Astrocyte (in vitro differentiated cells and primary cell): ENCODE data around the gene RNF43. TPM values are rescaled to one million over a fixed set of nuclear protein-coding genes. Genes with fewer than 3 reads are reported as not detected.

Experiments used
- DNase-seq: peaks from one replicate; pipeline ENCODE4 v3.0.0-alpha.2; 2010; ENCODE audit warnings: low read depth
- FAIRE-seq: peaks from 2 replicates; lab custom pipeline; 2011; peaks lifted over from hg19 to GRCh38; lab: Jason Lieb, UNC
- H2AFZ ChIP-seq: 2 replicates; pipeline ENCODE4 v1.6.0; 2012; ENCODE audit warnings: low read depth, low read length, inconsistent platforms
- H3K27ac ChIP-seq: 2 replicates; pipeline ENCODE4 v1.5.1; 2011; ENCODE audit warnings: low read depth, low read length, inconsistent platforms
- H3K27me3 ChIP-seq: 2 replicates; pipeline ENCODE4 v1.6.0; 2011; ENCODE audit warnings: low read length, inconsistent platforms; ENCODE audit not compliant: insufficient read depth
- H3K36me3 ChIP-seq: 2 replicates; pipeline ENCODE4 v1.5.1; 2011; ENCODE audit warnings: low read length, inconsistent platforms; ENCODE audit not compliant: insufficient read depth
- H3K4me1 ChIP-seq: 2 replicates; pipeline ENCODE4 v1.5.1; 2011; ENCODE audit warnings: low read length, inconsistent platforms; ENCODE audit not compliant: insufficient read depth
- H3K4me2 ChIP-seq: 2 replicates; pipeline ENCODE4 v1.6.0; 2012; ENCODE audit warnings: low read length, inconsistent platforms
- H3K4me3 ChIP-seq: 2 replicates; pipeline ENCODE4 v1.5.1; 2011; ENCODE audit warnings: low read depth, mild to moderate bottlenecking, low read length, inconsistent platforms; ENCODE audit not compliant: insufficient read depth
- H3K79me2 ChIP-seq: 2 replicates; pipeline ENCODE4 v1.6.0; 2012; ENCODE audit warnings: mild to moderate bottlenecking, low read length, inconsistent platforms; ENCODE audit not compliant: insufficient read depth
- H3K9ac ChIP-seq: 2 replicates; pipeline ENCODE4 v1.6.0; 2012; ENCODE audit warnings: mild to moderate bottlenecking, low read length, inconsistent platforms
- H3K9me3 ChIP-seq: 2 replicates; pipeline ENCODE4 v1.5.1; 2012; ENCODE audit warnings: low read depth, mild to moderate bottlenecking, low read length, inconsistent platforms; ENCODE audit not compliant: insufficient read depth
- H4K20me1 ChIP-seq: 2 replicates; pipeline ENCODE4 v1.6.0; 2012; ENCODE audit warnings: low read length, inconsistent platforms; ENCODE audit not compliant: insufficient read depth
- H3K27ac Mint-ChIP-seq: one replicate; pipeline ENCODE4 v1.8.0; 2021; ENCODE audit warnings: mild to moderate bottlenecking, mixed read lengths; ENCODE audit not compliant: unreplicated experiment
- H3K27me3 Mint-ChIP-seq: one replicate; pipeline ENCODE4 v1.8.0; 2021; ENCODE audit warnings: low read depth, mixed read lengths; ENCODE audit not compliant: unreplicated experiment
- H3K36me3 Mint-ChIP-seq: one replicate; pipeline ENCODE4 v1.8.0; 2021; ENCODE audit warnings: low read depth, mixed read lengths; ENCODE audit not compliant: unreplicated experiment
- H3K4me1 Mint-ChIP-seq: one replicate; pipeline ENCODE4 v1.8.0; 2021; ENCODE audit warnings: low read depth, mixed read lengths; ENCODE audit not compliant: unreplicated experiment
- H3K4me3 Mint-ChIP-seq: one replicate; pipeline ENCODE4 v1.8.0; 2021; ENCODE audit warnings: mild to moderate bottlenecking, moderate library complexity, mixed read lengths; ENCODE audit not compliant: unreplicated experiment
- H3K9me3 Mint-ChIP-seq: one replicate; pipeline ENCODE4 v1.8.0; 2021; ENCODE audit warnings: mild to moderate bottlenecking, mixed read lengths; ENCODE audit not compliant: unreplicated experiment
- CTCF ChIP-seq: IDR thresholded peaks from 2 replicates; pipeline ENCODE4 v1.5.1; 2011; ENCODE audit warnings: low read depth, mild to moderate bottlenecking, inconsistent platforms, low read length, moderate library complexity; ENCODE audit not compliant: insufficient read depth
- EZH2 ChIP-seq: IDR thresholded peaks from 2 replicates; pipeline ENCODE4 v1.6.1; 2012; ENCODE audit warnings: mild to moderate bottlenecking, low read length, inconsistent platforms; ENCODE audit not compliant: insufficient read depth
- total RNA-seq: library from RNA; stranded (reverse); gene quantifications from 2 replicates; pipeline ENCODE4 v1.2.1, GENCODE V29; 2021

The RNF43 gene
- total RNA-seq, 1 donor from 2014 or later: 1.2 TPM

GRCh38 chr17:58436245-58436644, 18.9 kb upstream of the RNF43 start:
- H3K27me3 ChIP-seq: peaks cover 7% of the 10 kb centered on the region
- Mint-ChIP-seq H3K27me3 (peaks cover 3% of the 10 kb centered on the region), H3K27ac (no peak overlapping the region), H3K4me1 (no peaks in the 10 kb centered on the region), H3K36me3 (no peaks in the 10 kb centered on the region), H3K9me3 (no peaks in the 10 kb centered on the region), H3K4me3 (no peak overlapping the region)
- H3K4me2 ChIP-seq: no peak overlapping the region
- no peaks in the 10 kb centered on the region for H3K79me2 ChIP-seq
- H3K4me1 ChIP-seq: no peaks in the 10 kb centered on the region
- H4K20me1 ChIP-seq: no peaks in the 10 kb centered on the region
- DNase-seq (no peak), FAIRE-seq (no peak)
- H2AFZ ChIP-seq: no peak overlapping the region
- no peaks in the 10 kb centered on the region for H3K36me3 ChIP-seq
- no peak for TF ChIP-seq CTCF
- TF ChIP-seq EZH2: no peak
- H3K9ac ChIP-seq: no peak overlapping the region
- no peak overlapping the region for H3K4me3 ChIP-seq
- H3K9me3 ChIP-seq: no peaks in the 10 kb centered on the region
- H3K27ac ChIP-seq: no peak overlapping the region

GRCh38 chr17:58432806-58433573, 15.7 kb upstream of the RNF43 start:
- Histone ChIP-seq H3K9me3 (no peaks in the 10 kb centered on the region), H3K36me3 (no peaks in the 10 kb centered on the region), H3K4me3 (no peak overlapping the region), H3K4me2 (no peak overlapping the region), H3K9ac (no peak overlapping the region), H3K79me2 (no peaks in the 10 kb centered on the region), H4K20me1 (no peaks in the 10 kb centered on the region), H3K27me3 (peaks cover 5% of the 10 kb centered on the region), H3K27ac (no peak overlapping the region), H2AFZ (no peak overlapping the region), H3K4me1 (no peaks in the 10 kb centered on the region)
- Mint-ChIP-seq H3K4me3 (no peak overlapping the region), H3K27me3 (peaks cover 2% of the 10 kb centered on the region), H3K36me3 (no peaks in the 10 kb centered on the region), H3K27ac (no peak overlapping the region), H3K4me1 (no peaks in the 10 kb centered on the region), H3K9me3 (no peaks in the 10 kb centered on the region)
- DNase-seq (no peak), FAIRE-seq (no peak)
- TF ChIP-seq CTCF (no peak), EZH2 (no peak)

DNA sequence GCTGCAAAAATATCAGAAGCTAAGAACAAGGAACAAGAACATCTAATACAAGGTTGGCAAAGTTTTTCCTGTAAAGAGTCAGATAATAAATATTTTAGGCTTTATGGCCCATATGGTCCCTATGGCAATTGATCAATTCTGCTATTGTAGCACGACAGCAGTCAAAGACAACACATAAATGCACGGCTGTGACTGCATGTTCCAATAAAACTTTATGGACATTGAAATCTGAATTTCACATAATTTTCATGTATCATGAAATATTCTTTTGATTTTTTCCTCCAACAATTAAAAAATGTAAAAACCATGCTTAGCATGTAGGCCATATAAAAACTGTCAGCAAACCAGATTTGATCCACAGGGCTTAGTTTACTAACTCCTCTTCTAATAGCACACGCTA, 10.5 kb upstream of the RNF43 start:
- no peaks in the 10 kb centered on the region for H3K79me2 ChIP-seq
- Mint-ChIP-seq H3K27me3 (peaks cover 2% of the 10 kb centered on the region), H3K27ac (no peak overlapping the region), H3K9me3 (no peaks in the 10 kb centered on the region), H3K4me3 (no peak overlapping the region), H3K36me3 (no peaks in the 10 kb centered on the region), H3K4me1 (no peaks in the 10 kb centered on the region)
- H3K36me3 ChIP-seq: no peaks in the 10 kb centered on the region
- H4K20me1 ChIP-seq: no peaks in the 10 kb centered on the region
- H2AFZ ChIP-seq: no peak overlapping the region
- H3K27me3 ChIP-seq: peaks cover 6% of the 10 kb centered on the region
- no peak overlapping the region for H3K4me2 ChIP-seq
- H3K4me3 ChIP-seq: no peak overlapping the region
- H3K9ac ChIP-seq: no peak overlapping the region
- no peak overlapping the region for H3K27ac ChIP-seq
- DNase-seq (no peak), FAIRE-seq (no peak)
- TF ChIP-seq EZH2: no peak
- no peak for TF ChIP-seq CTCF
- no peaks in the 10 kb centered on the region for H3K9me3 ChIP-seq
- H3K4me1 ChIP-seq: no peaks in the 10 kb centered on the region
